Lung (tissue), 12 donors: ENCODE measurements around the gene ARHGAP22. TPM values are rescaled to one million over a fixed set of nuclear protein-coding genes. Genes with fewer than 3 reads are reported as not detected.

Experiments
- ATAC-seq: fragments of 200-7000 bp; cut with Tn5 transposase; one replicate; pipeline ENCODE4 v1.9.1; 2020; ENCODE audit warnings: moderate number of reproducible peaks; ENCODE audit not compliant: insufficient read depth, low FRiP score
- DNase-seq, 3 donors: peaks; one replicate each; pipeline ENCODE4 v3.0.0-alpha.2; 2013 to 2017
- H3K27ac ChIP-seq, 2 donors: one replicate each; pipeline ENCODE4 v1.5.1; 2013; ENCODE audit warnings: mild to moderate bottlenecking in 2 of 2, moderate library complexity in 2 of 2, control low read depth in 1 of 2, inconsistent platforms in 1 of 2, low read depth in 1 of 2, low read length in 1 of 2
- H3K27me3 ChIP-seq, 3 donors: one replicate each; pipeline ENCODE4 v1.5.1; 2013; ENCODE audit warnings: low read length in 2 of 3; ENCODE audit not compliant: control insufficient read depth in 3 of 3, insufficient read depth in 3 of 3
- H3K36me3 ChIP-seq, 4 donors: one replicate each; pipeline ENCODE4 v1.5.1; 2013; ENCODE audit warnings: low read length in 4 of 4, mild to moderate bottlenecking in 1 of 4, moderate library complexity in 1 of 4; ENCODE audit not compliant: control insufficient read depth in 4 of 4, insufficient read depth in 4 of 4
- H3K4me1 ChIP-seq, 5 donors: one replicate each; pipeline ENCODE4 v1.5.1; 2013; ENCODE audit warnings: low read length in 5 of 5, mild to moderate bottlenecking in 2 of 5, moderate library complexity in 1 of 5; ENCODE audit not compliant: control insufficient read depth in 5 of 5, insufficient read depth in 5 of 5
- H3K4me3 ChIP-seq: one replicate; pipeline ENCODE4 v1.5.1; 2013; ENCODE audit warnings: mild to moderate bottlenecking, control low read depth, moderate library complexity
- H3K9ac ChIP-seq, 2 donors: one replicate each; pipeline ENCODE4 v1.5.1; 2013; ENCODE audit warnings: low read length in 2 of 2, control low read depth in 1 of 2; ENCODE audit not compliant: insufficient read depth in 1 of 2
- H3K9me3 ChIP-seq, 4 donors: one replicate each; pipeline ENCODE4 v1.5.1; 2013; ENCODE audit warnings: low read length in 3 of 4, mild to moderate bottlenecking in 1 of 4, moderate library complexity in 1 of 4; ENCODE audit not compliant: control insufficient read depth in 4 of 4, insufficient read depth in 3 of 4
- CTCF ChIP-seq: IDR thresholded peaks from 2 replicates; pipeline ENCODE4 v1.5.1; 2012; ENCODE audit warnings: mild to moderate bottlenecking; ENCODE audit errors: control extremely low read depth, extremely low read depth
- WGBS, 2 donors: extraction: QIAGEN DNeasy Blood & Tissue Kit; methylation state at CpG; one replicate each; pipeline ENCODE4 v1.1.7; 2013; 5-methylcytosine and 5-hydroxymethylcytosine counted together
- polyA plus RNA-seq, 2 donors: library from polyadenylated mRNA; stranded (reverse); fragments of 200-250 nt; gene quantifications; one replicate each; pipeline ENCODE4 v1.2.1, GENCODE V29; 2013
- total RNA-seq, 2 donors: library from RNA; depleted of rRNA in 1 of 2; stranded (reverse); fragments of >200 nt in 1 of 2; gene quantifications; one replicate each; pipeline ENCODE4 v1.2.1, GENCODE V29; 2014 to 2021
- donor health status: control.
- donor health status: control.
- donor health status: Bipolar disorder and iron deficiency.
- donor health status: healthy.
- donor health status: DM: yes; HTN: yes; CAD: no.

ARHGAP22 gene
- total and polyA plus RNA-seq, 4 donors: 3.2 to 6.9 (median 4.1) TPM

GRCh38 chr10:48494611-48495010 is 110.3 kb downstream of the ARHGAP22 start:
- no peak overlapping the region for H3K4me3 ChIP-seq
- ATAC-seq (no peak), DNase-seq (no peak)
- TF ChIP-seq CTCF: no peak
- H3K36me3 ChIP-seq: no peaks in the 10 kb centered on the region
- peaks cover 0 to 3% (median 0%) of the 10 kb centered on the region in 4 donors for H3K9me3 ChIP-seq
- H3K27ac ChIP-seq: no peak overlapping the region
- no peak overlapping the region for H3K9ac ChIP-seq
- H3K4me1 ChIP-seq: no peaks in the 10 kb centered on the region
- H3K27me3 ChIP-seq: no peaks in the 10 kb centered on the region
- WGBS, 2 donors: 72 to 77% methylated on average over 5 of the region's 5 CpGs

- Histone ChIP-seq H3K4me3 (no peak overlapping the region), H3K36me3 (no peaks in the 10 kb centered on the region), H3K9ac (no peak overlapping the region), H3K27ac (no peak overlapping the region), H3K9me3 (peaks cover 0 to 2% (median 0%) of the 10 kb centered on the region in 4 donors), H3K27me3 (no peaks in the 10 kb centered on the region), H3K4me1 (no peaks in the 10 kb centered on the region)
- WGBS, 2 donors: 63 to 72% methylated on average over 8 of the region's 8 CpGs
- no peak for DNase-seq
- no peak for TF ChIP-seq CTCF
- ATAC-seq: no peak
These were observed 110.8 kb downstream of the ARHGAP22 start for GRCh38 chr10:48494073-48494472.

- TF ChIP-seq CTCF: no peak
- H3K36me3 ChIP-seq: no peaks in the 10 kb centered on the region
- 31 to 66% methylated on average over 16 of the region's 16 CpGs for WGBS, 2 donors
- H3K27me3 ChIP-seq: no peaks in the 10 kb centered on the region
- H3K4me3 ChIP-seq: no peak overlapping the region
- no peak overlapping the region for H3K9ac ChIP-seq
- no peak for ATAC-seq
- H3K4me1 ChIP-seq: no peaks in the 10 kb centered on the region
- H3K9me3 ChIP-seq: peaks cover 0 to 2% (median 0%) of the 10 kb centered on the region in 4 donors
- no peak for DNase-seq
- H3K27ac ChIP-seq: no peak overlapping the region
These were observed 111.6 kb downstream of the ARHGAP22 start for GRCh38 chr10:48493083-48493871.
